Nephron (organoid): ENCODE data around the gene CTSD.

ENCODE experiments used
- H3K27ac Mint-ChIP-seq, 3 experiments: 2 replicates each; pipeline ENCODE4 v1.8.0; 2020; ENCODE audit warnings: mixed read lengths in 3 of 3, mild to moderate bottlenecking in 2 of 3, moderate library complexity in 1 of 3
- H3K27me3 Mint-ChIP-seq: 2 replicates; pipeline ENCODE4 v1.8.0; 2021; ENCODE audit warnings: low read depth, mild to moderate bottlenecking, moderate library complexity, mixed read lengths
- H3K36me3 Mint-ChIP-seq: 2 replicates; pipeline ENCODE4 v1.8.0; 2020; ENCODE audit warnings: low read depth, mixed read lengths
- H3K4me1 Mint-ChIP-seq: 2 replicates; pipeline ENCODE4 v1.8.0; 2020; ENCODE audit warnings: mixed read lengths
- H3K4me3 Mint-ChIP-seq, 3 experiments: 2 replicates each; pipeline ENCODE4 v1.8.0; 2020; ENCODE audit warnings: mild to moderate bottlenecking in 3 of 3, mixed read lengths in 3 of 3, moderate library complexity in 2 of 3
- H3K9me3 Mint-ChIP-seq: 2 replicates; pipeline ENCODE4 v1.8.0; 2020; ENCODE audit warnings: mixed read lengths
- CTCF ChIP-seq, 3 experiments: fragments of 200-600 bp; sonication (generic); IDR thresholded peaks; one replicate each; pipeline ENCODE4 v1.5.0; 2021; ENCODE audit warnings: antibody characterized with exemption in 3 of 3; ENCODE audit not compliant: unreplicated experiment in 3 of 3

The CTSD gene

GRCh38 chr11:1727861-1728260 lies 35.9 kb downstream of the CTSD start:
- Mint-ChIP-seq H3K9me3 (no peaks in the 10 kb centered on the region), H3K4me3 (no peak overlapping the region), H3K4me1 (peaks cover 5% of the 10 kb centered on the region), H3K27ac (no peak overlapping the region), H3K36me3 (peaks cover 7% of the 10 kb centered on the region), H3K27me3 (peaks cover 62% of the 10 kb centered on the region)
- no peak for TF ChIP-seq CTCF (IDR thresholded peaks at IDR 0.05; ENCODE audit: unreplicated experiment in 3 of 3)

GRCh38 chr11:1727096-1727690 lies 36.5 kb downstream of the CTSD start:
- peaks cover 5% of the 10 kb centered on the region for H3K4me1 Mint-ChIP-seq
- peaks cover 7% of the 10 kb centered on the region for H3K36me3 Mint-ChIP-seq
- H3K27me3 Mint-ChIP-seq, result peaks cover 56% of the 10 kb centered on the region
- TF ChIP-seq CTCF (IDR thresholded peaks at IDR 0.05; ENCODE audit: unreplicated experiment in 3 of 3), result no peak
- no peak overlapping the region for H3K27ac Mint-ChIP-seq
- no peak overlapping the region for H3K4me3 Mint-ChIP-seq
- H3K9me3 Mint-ChIP-seq, result no peaks in the 10 kb centered on the region

- Mint-ChIP-seq H3K4me3 (no peak overlapping the region), H3K4me1 (peaks cover 7% of the 10 kb centered on the region), H3K36me3 (no peaks in the 10 kb centered on the region), H3K27ac (no peak overlapping the region), H3K9me3 (peaks cover 3% of the 10 kb centered on the region), H3K27me3 (peaks cover 28% of the 10 kb centered on the region)
- no peak for TF ChIP-seq CTCF (IDR thresholded peaks at IDR 0.05; ENCODE audit: unreplicated experiment in 3 of 3)
These were observed 43.9 kb downstream of the CTSD start for GRCh38 chr11:1719781-1720180.

DNA sequence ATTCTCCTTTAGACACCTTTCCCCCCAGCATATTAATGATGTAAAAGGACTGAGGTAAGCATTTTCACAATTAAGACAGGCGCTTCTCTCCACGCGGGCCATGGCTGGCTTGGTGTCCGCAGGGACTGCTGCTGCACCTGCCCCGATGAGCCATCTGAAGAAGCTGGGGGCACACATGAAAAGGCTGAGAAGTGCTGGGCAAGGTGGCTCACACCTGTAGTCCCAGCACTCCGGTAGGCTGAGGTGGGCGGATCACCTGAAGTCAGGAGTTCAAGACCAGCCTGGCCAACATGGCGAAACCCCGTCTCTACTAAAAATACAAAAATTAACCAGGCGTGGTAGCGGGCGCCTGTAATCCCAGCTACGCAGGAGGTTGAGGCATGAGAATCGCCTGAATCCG lies 45.4 kb downstream of the CTSD start:
- Mint-ChIP-seq H3K36me3 (no peaks in the 10 kb centered on the region), H3K27ac (no peak overlapping the region), H3K9me3 (peaks cover 3% of the 10 kb centered on the region), H3K27me3 (peaks cover 20% of the 10 kb centered on the region), H3K4me3 (no peak overlapping the region), H3K4me1 (peaks cover 7% of the 10 kb centered on the region)
- no peak for TF ChIP-seq CTCF (IDR thresholded peaks at IDR 0.05; ENCODE audit: unreplicated experiment in 3 of 3)

GRCh38 chr11:1717745-1718144 lies 46.0 kb downstream of the CTSD start:
- H3K36me3 Mint-ChIP-seq, result no peaks in the 10 kb centered on the region
- peaks cover 3% of the 10 kb centered on the region for H3K9me3 Mint-ChIP-seq
- no peak for TF ChIP-seq CTCF (IDR thresholded peaks at IDR 0.05; ENCODE audit: unreplicated experiment in 3 of 3)
- no peak overlapping the region for H3K27ac Mint-ChIP-seq
- H3K27me3 Mint-ChIP-seq, result peaks cover 24% of the 10 kb centered on the region
- no peak overlapping the region for H3K4me3 Mint-ChIP-seq
- H3K4me1 Mint-ChIP-seq, result peaks cover 7% of the 10 kb centered on the region
